Stimulated activated CD8-positive, alpha-beta memory T cell treated with anti-CD3 and anti-CD28 coated beads, Interleukin-12 subunit alpha, Interleukin-12 subunit beta, amount 100 ng/mL, for 4 hours (primary cell): ENCODE results near the gene SPDYE2B.
"Not testable (repeated sequence)": the region's sequence is repeated elsewhere in the genome, so short reads cannot be mapped to it uniquely, and the experiment has no call there.

Experiments used
- DNase-seq: peaks from one replicate; pipeline ENCODE4 v3.0.0-alpha.2; 2020; ENCODE audit warnings: low read depth

The SPDYE2B gene

GRCh38 chr7:102649924-102650323, at the start of gene SPDYE2B:
SPDYE2B (plus strand) TSS chr7:102650319; CDS start chr7:102652349, 2,030 bp downstream.
- DNase-seq = not testable (repeated sequence)

GRCh38 chr7:102602317-102602716, 47.8 kb upstream of the SPDYE2B start:
- not testable (repeated sequence) for DNase-seq

GRCh38 chr7:102604431-102605145, 45.5 kb upstream of the SPDYE2B start:
- not testable (repeated sequence) for DNase-seq

- not testable (repeated sequence) for DNase-seq
These were observed 43.3 kb upstream of the SPDYE2B start for GRCh38 chr7:102606848-102607247.

- not testable (repeated sequence) for DNase-seq
These were observed 40.4 kb upstream of the SPDYE2B start for GRCh38 chr7:102609734-102610133.

GRCh38 chr7:102610441-102610840, 39.7 kb upstream of the SPDYE2B start:
- not testable (repeated sequence) for DNase-seq

- DNase-seq = not testable (repeated sequence)
These were observed 39.0 kb upstream of the SPDYE2B start for GRCh38 chr7:102611013-102611674.

- DNase-seq = not testable (repeated sequence)
These were observed 38.3 kb upstream of the SPDYE2B start for GRCh38 chr7:102611675-102612325.

- DNase-seq = not testable (repeated sequence)
These were observed 36.4 kb upstream of the SPDYE2B start for GRCh38 chr7:102613575-102614345.

- DNase-seq = not testable (repeated sequence)
These were observed 35.8 kb upstream of the SPDYE2B start for GRCh38 chr7:102614346-102614697.

- not testable (repeated sequence) for DNase-seq
These were observed 35.2 kb upstream of the SPDYE2B start for GRCh38 chr7:102614873-102615272.

GRCh38 chr7:102615930-102616329, 34.2 kb upstream of the SPDYE2B start:
- not testable (repeated sequence) for DNase-seq

GRCh38 chr7:102616507-102617125, 33.5 kb upstream of the SPDYE2B start, which contains the start of gene RASA4:
RASA4 (minus strand) TSS chr7:102616756; CDS start chr7:102616689, 67 bp downstream.
- DNase-seq = not testable (repeated sequence)

- DNase-seq = not testable (repeated sequence)
These were observed 32.0 kb upstream of the SPDYE2B start for GRCh38 chr7:102618122-102618521.

GRCh38 chr7:102627271-102627904, 22.7 kb upstream of the SPDYE2B start:
- not testable (repeated sequence) for DNase-seq

- DNase-seq = not testable (repeated sequence)
These were observed 19.5 kb upstream of the SPDYE2B start for GRCh38 chr7:102630622-102631021.

- DNase-seq = not testable (repeated sequence)
These were observed 15.8 kb upstream of the SPDYE2B start for GRCh38 chr7:102634299-102634698.

- not testable (repeated sequence) for DNase-seq
These were observed 14.8 kb upstream of the SPDYE2B start for GRCh38 chr7:102635354-102635753.

- not testable (repeated sequence) for DNase-seq
These were observed 13.2 kb upstream of the SPDYE2B start for GRCh38 chr7:102636956-102637355.

- DNase-seq = not testable (repeated sequence)
These were observed 11.3 kb upstream of the SPDYE2B start for GRCh38 chr7:102638848-102639247.

- DNase-seq = not testable (repeated sequence)
These were observed 7.4 kb upstream of the SPDYE2B start, which contains the start of gene UPK3BL1 for GRCh38 chr7:102642691-102643090. UPK3BL1 (minus strand) TSS chr7:102642791; CDS start chr7:102642741, 50 bp downstream.
